Kidney capillary endothelial cell (primary cell): ENCODE measurements around the gene IQCB1.
"Not testable (repeated sequence)": the region's sequence is repeated elsewhere in the genome, so short reads cannot be mapped to it uniquely, and the experiment has no call there.

ENCODE experiments used
- DNase-seq: peaks from one replicate; pipeline ENCODE4 v3.0.0-alpha.2; 2018; ENCODE audit warnings: low spot score

IQCB1 gene

GRCh38 chr3:121834671-121835464 lies at the start of gene IQCB1, which contains the start of gene EAF2:
IQCB1 (minus strand) TSS chr3:121835060; CDS start chr3:121828960, 6,100 bp downstream.
EAF2 (plus strand) TSS chr3:121835209; CDS start chr3:121835286, 77 bp downstream.
- peak; percentile 95 for DNase-seq

- DNase-seq: peak; percentile 15
Observed at GRCh38 chr3:121883507-121883906, 48.6 kb upstream of the IQCB1 start.

GRCh38 chr3:121878411-121878810 lies 43.6 kb upstream of the IQCB1 start:
- DNase-seq: no peak

GRCh38 chr3:121871430-121871829 lies 36.6 kb upstream of the IQCB1 start:
- no peak for DNase-seq

GRCh38 chr3:121870717-121871116 lies 35.9 kb upstream of the IQCB1 start:
- no peak for DNase-seq

- no peak for DNase-seq
Observed at GRCh38 chr3:121869736-121870135, 34.9 kb upstream of the IQCB1 start.

- no peak for DNase-seq
Observed at GRCh38 chr3:121863801-121864200, 28.9 kb upstream of the IQCB1 start.

GRCh38 chr3:121863247-121863646 lies 28.4 kb upstream of the IQCB1 start:
- not testable (repeated sequence) for DNase-seq

GRCh38 chr3:121857778-121858177 lies 22.9 kb upstream of the IQCB1 start:
- DNase-seq: not testable (repeated sequence)

- DNase-seq: no peak
Observed at GRCh38 chr3:121855555-121855954, 20.7 kb upstream of the IQCB1 start.

GRCh38 chr3:121852256-121852655 lies 17.4 kb upstream of the IQCB1 start:
- no peak for DNase-seq

GRCh38 chr3:121844892-121845291 lies 10.0 kb upstream of the IQCB1 start:
- no peak for DNase-seq

GRCh38 chr3:121839962-121840361 lies 5.1 kb upstream of the IQCB1 start:
- DNase-seq: no peak

- DNase-seq: no peak
Observed at GRCh38 chr3:121836481-121836880, 1.6 kb upstream of the IQCB1 start.

GRCh38 chr3:121836064-121836463 lies 1.2 kb upstream of the IQCB1 start:
- DNase-seq: no peak

GRCh38 chr3:121835465-121835801 lies 573 bp upstream of the IQCB1 start:
- no peak for DNase-seq

- DNase-seq: peak; percentile 22
Observed at GRCh38 chr3:121834157-121834670, 646 bp downstream of the IQCB1 start.

GRCh38 chr3:121822973-121823372 lies 11.9 kb downstream of the IQCB1 start:
- no peak for DNase-seq

GRCh38 chr3:121821421-121822199 lies 13.2 kb downstream of the IQCB1 start:
- DNase-seq: no peak

GRCh38 chr3:121819236-121819635 lies 15.6 kb downstream of the IQCB1 start:
- no peak for DNase-seq

GRCh38 chr3:121818578-121818977 lies 16.3 kb downstream of the IQCB1 start:
- no peak for DNase-seq

- DNase-seq: no peak
Observed at GRCh38 chr3:121817753-121818152, 17.1 kb downstream of the IQCB1 start.

- DNase-seq: no peak
Observed at GRCh38 chr3:121809249-121809648, 25.6 kb downstream of the IQCB1 start.
